Subcutaneous adipose tissue (tissue), 4 donors: ENCODE results near the gene REXO1. TPM values are rescaled to one million over a fixed set of nuclear protein-coding genes. Genes with fewer than 3 reads are reported as not detected.

ENCODE experiments used
- CTCF ChIP-seq: fragments of 450-650 bp; IDR thresholded peaks from one replicate; pipeline ENCODE4 v1.5.1; 2016; ENCODE audit warnings: low read depth, mild to moderate bottlenecking, control low read depth, antibody characterized with exemption, moderate library complexity
- total RNA-seq, 4 donors: library from RNA; depleted of rRNA; stranded (reverse); fragments of >200 nt; gene quantifications; one replicate each; pipeline ENCODE4 v1.1.0, GENCODE V29; 2016

Gene REXO1
- total RNA-seq, 4 donors from 2014 or later, result 12.3 to 30.5 (median 20.1) TPM

- TF ChIP-seq CTCF, result no peak
These were observed 82.1 kb downstream of the REXO1 start for GRCh38 chr19:1765904-1766799.

Other genes with a start within 250 kb of the REXO1 start
- 10 to 100 TPM; 55.0 to 76.8 (median 73.8) TPM for gene UQCR11, start 243.0 kb downstream of the REXO1 start, total RNA-seq
- 10 to 100 TPM; 13.0 to 34.8 (median 22.9) TPM for gene TCF3, start 195.9 kb downstream of the REXO1 start, total RNA-seq
- gene ONECUT3, start 95.0 kb downstream of the REXO1 start, total RNA-seq, result not detected
- 1 to 10 TPM; 1.5 to 3.3 (median 1.8) TPM for gene ATP8B3, start 36.2 kb downstream of the REXO1 start, total RNA-seq
- gene KLF16, start 15.1 kb upstream of the REXO1 start, total RNA-seq, result 1 to 10 TPM in 3 of 4 donors, not detected in 1; 2.4 to 3.4 (median 2.9) TPM
- 10 to 100 TPM; 43.7 to 88.9 (median 56.8) TPM for gene ABHD17A, start 37.0 kb upstream of the REXO1 start, total RNA-seq
- gene ADAT3, start 56.9 kb upstream of the REXO1 start, total RNA-seq, result 1 to 10 TPM in 1 of 4 donors, under 1 TPM in 3; 0.68 to 1.1 (median 0.93) TPM
- gene SCAMP4, start 56.9 kb upstream of the REXO1 start, total RNA-seq, result 10 to 100 TPM; 20.9 to 45.8 (median 42.4) TPM
- 10 to 100 TPM; 17.3 to 50.9 (median 26.2) TPM for gene CSNK1G2, start 92.7 kb upstream of the REXO1 start, total RNA-seq
- 10 to 100 TPM; 39.6 to 76.5 (median 54.3) TPM for gene BTBD2, start 167.2 kb upstream of the REXO1 start, total RNA-seq
- gene MKNK2, start 202.8 kb upstream of the REXO1 start, total RNA-seq, result 100 to 1,000 TPM; 120 to 386 (median 204) TPM
- gene MOB3A, start 247.8 kb upstream of the REXO1 start, total RNA-seq, result 10 to 100 TPM; 27.9 to 53.3 (median 46.5) TPM
- gene IZUMO4, start 248.4 kb upstream of the REXO1 start, total RNA-seq, result 10 to 100 TPM in 2 of 4 donors, 1 to 10 TPM in 2; 2.0 to 11.1 (median 6.3) TPM